GM18505 (cell line): Measurements from ENCODE around the gene NSUN5.
A peak's percentile ranks its signal among the peaks of the same experiment; 100 is the strongest.

ENCODE experiments used
- ATAC-seq: cut with Tn5 transposase; IDR thresholded peaks from one replicate; pipeline ENCODE4 v1.9.1; 2021; ENCODE audit not compliant: unreplicated experiment
- POLR2A ChIP-seq: IDR thresholded peaks from 4 replicates; pipeline ENCODE4 v1.6.1; 2011; ENCODE audit warnings: borderline replicate concordance; ENCODE audit not compliant: insufficient read depth, insufficient read length; ENCODE audit errors: extremely low read depth

Gene NSUN5

DNA sequence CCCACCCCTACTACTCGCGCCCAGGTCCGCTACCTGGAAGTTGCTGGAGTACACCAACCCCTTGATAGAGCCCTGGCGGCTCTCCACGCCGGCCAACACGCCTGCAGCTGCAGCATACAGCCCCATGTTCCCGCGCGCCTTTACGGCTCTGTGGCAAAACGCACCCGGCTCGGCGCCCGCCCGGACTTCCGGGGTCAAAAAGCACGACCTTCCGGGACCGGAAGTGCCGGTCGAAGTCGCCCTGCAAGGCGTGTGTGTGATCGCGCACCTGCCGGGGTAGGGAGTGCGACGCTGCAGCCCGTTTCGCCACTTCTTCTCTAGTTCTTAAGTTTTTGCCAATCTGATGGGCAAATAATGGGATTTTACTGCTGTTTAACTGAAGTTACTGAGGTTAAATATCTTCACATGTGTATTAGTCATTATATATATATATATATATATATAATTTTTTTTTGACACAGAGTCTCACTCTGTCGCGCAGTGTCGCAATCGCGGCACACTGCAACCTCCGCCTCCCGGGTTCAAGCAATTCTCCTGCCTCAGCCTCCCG is at the start of gene NSUN5:
NSUN5 (minus strand) TSS at position 162 of the 550 bp plus-strand sequence; CDS start at position 126, 36 bp downstream.
- peak; percentile 85 for ATAC-seq
- peak; percentile 91 for TF ChIP-seq POLR2A

DNA sequence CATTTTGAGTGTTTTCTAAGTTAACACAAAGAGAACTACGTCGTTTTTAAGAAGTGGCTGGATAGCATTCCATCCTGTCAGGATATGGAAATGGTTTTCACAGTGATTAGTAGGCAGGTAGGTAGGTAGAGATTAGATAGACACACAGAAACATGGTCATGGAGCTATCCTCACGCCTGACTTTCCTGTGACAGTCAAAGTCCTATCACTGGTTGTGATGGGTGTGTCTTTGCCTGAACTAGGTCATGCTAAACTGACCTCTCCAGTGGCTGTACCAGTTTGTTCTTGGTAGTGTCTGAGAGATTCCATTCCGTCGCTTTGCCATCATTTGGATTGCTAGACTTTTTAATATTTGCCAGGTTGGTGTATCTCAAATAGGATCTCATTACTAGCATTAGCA is 47.5 kb upstream of the NSUN5 start:
- TF ChIP-seq POLR2A, result no peak
- no peak for ATAC-seq

GRCh38 chr7:73354821-73355220 is 46.2 kb upstream of the NSUN5 start:
- TF ChIP-seq POLR2A, result no peak

DNA sequence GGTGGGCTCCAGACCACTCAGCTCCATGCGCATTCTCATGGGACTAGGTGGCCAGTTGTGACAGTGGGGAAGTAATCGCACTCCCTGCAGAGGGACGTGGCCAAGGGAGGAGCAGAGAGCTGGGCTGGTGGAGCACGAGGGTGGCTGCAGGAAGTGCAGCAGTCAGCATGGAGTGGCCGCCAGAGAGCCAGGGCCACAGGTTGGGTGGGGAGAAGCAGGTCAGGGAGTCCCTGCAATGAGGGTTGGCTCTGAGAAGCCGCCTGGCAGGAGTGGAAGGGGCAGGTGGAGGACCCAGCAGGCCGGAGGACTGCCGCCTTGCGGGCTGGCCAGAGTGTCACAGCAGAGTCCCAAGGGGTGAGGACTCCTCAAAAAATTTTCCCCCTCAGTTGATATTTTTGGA is 45.6 kb upstream of the NSUN5 start:
- no peak for TF ChIP-seq POLR2A
- no peak for ATAC-seq

More at GRCh38 chr7:73354821-73355220, 46.2 kb upstream of the NSUN5 start:
- no peak for ATAC-seq

DNA sequence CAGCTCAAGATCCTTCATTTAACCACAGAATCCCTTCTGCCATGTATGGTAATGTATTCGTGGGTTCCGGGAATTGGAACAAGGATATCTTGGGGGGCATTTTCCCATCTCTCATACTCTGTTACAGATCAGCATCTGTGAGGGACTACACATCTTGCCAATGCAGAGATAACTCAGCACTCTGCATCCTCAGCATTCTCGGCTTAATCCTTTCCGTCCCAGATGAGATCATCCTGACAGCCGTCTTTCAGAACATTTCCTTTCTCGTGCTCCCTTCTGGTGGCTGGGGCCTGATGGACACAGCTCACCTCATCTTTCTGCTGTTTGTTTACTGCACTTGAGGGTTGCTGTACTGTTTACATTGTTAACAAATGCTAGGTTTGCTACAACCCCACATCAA is 44.6 kb upstream of the NSUN5 start:
- ATAC-seq, result no peak
- no peak for TF ChIP-seq POLR2A

- ATAC-seq, result no peak
- TF ChIP-seq POLR2A, result no peak
These were observed 44.2 kb upstream of the NSUN5 start for GRCh38 chr7:73352784-73353183.

DNA sequence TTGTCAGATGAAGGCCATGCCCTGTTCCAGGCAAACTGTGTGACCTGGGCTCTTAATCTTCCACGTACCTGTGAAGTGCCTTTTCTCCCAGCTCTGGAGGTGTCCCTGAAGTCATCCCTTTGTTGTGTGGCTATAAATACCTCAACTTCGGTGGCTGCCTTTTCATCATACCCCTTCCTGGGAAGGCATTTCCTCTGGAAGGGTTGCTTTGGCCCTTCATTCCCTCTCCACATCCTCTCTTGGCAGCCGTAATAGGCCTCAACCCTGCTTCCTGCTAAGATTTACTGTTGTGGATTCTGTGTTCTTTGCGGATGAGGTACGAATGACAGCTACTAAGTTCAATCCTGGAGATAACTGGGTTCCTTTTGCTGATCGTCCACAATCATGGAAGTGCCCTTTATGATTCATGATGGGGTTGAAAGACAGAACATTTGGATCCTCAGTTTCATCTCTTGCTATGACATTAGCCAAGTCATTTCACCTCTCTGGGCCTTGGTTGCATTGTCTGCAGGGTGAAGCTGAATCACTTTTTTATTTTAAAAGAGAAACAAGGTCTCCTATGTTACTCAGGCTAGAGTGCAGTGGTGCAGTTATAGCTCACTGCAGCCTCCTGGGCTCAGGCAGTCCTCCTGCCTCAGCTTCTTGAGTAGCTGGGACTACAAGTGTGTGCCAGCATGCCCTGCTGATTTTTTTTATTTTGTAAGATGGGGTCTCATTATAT is 43.0 kb upstream of the NSUN5 start:
- no peak for ATAC-seq
- TF ChIP-seq POLR2A, result no peak

GRCh38 chr7:73350306-73351068 is 41.9 kb upstream of the NSUN5 start:
- TF ChIP-seq POLR2A, result no peak
- no peak for ATAC-seq

- no peak for TF ChIP-seq POLR2A
- ATAC-seq, result no peak
These were observed 41.1 kb upstream of the NSUN5 start for GRCh38 chr7:73349763-73350162.

DNA sequence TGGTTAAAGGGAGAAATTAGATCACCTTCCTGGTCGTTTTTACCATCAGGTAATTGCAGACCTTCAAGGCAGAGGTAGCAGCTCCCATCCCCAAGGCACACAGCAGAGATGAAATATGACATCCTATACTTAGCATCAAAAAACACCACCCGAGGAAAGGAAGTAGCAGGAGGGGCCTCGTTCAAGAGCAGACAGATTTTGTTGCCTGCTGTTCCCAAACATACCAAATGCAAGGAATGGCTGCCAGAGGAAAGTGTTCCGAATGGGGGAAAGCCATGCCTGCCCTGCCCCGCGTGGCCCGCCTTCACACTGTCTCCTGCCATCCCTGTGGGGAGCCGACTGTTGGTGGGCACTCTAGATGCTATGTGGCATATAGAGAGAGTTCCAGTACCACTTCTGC is 37.3 kb upstream of the NSUN5 start:
- no peak for ATAC-seq
- no peak for TF ChIP-seq POLR2A

GRCh38 chr7:73345538-73345937 is 36.9 kb upstream of the NSUN5 start:
- ATAC-seq, result no peak
- no peak for TF ChIP-seq POLR2A

DNA sequence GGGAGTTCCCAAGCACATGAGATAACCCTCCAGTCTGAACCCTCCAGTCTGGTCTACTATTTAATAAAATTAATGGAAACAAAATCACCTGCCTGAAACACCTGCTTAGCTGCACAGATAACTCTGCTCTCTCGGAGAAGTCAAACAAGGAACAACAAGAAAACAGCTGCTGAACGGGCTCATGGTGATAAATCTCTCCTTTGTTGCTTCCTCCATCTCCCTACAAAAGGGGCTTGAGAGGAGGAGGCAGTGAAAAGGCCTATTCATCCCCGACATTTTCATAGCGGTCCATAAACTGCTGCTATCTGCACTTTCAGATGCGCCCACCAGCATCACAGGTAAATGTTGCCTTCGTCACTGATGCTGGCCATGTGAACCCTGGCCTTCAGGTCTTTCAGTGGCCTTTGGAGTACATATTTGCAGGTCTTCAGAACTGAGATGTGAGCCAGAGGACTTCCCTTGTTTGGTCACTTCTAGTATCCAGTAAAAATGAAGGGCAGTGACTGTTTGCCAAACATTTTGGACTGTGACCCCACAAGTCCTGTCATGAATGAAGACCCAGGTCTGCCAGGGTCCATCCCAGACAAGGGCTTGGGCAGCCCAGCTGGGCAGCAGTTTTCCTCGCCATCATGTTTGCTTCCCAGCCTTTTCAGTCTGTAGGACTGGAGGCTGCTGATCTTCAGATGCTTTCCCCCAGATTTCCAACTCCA is 35.2 kb upstream of the NSUN5 start:
- TF ChIP-seq POLR2A, result no peak
- no peak for ATAC-seq

DNA sequence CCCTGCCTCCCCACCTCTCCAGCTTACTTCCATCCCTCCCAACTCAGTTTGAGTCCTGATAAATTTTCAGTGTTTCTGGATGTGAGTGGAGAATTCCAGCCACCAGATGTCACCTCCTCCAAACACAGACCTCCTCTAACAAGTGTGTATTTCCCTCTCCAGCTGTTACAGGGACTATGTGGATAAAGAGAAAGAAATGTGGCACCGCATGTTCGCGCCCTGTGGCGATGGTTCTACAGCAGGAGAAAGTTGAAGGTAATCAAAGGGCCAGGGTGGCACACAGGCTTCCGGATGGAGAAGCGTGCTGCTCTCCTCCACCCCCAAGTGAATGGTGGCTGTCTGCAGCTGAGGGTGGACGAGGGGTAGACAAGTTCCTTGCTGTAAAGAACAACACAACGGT is 34.0 kb upstream of the NSUN5 start:
- ATAC-seq, result no peak
- TF ChIP-seq POLR2A, result no peak
